Psoas muscle (tissue), 8 donors: ENCODE results near the gene METAP2. TPM values are rescaled to one million over a fixed set of nuclear protein-coding genes. Genes with fewer than 3 reads are reported as not detected.

Experiments
- ATAC-seq, 4 donors: fragments of 200-7000 bp; cut with Tn5 transposase; one replicate each; pipeline ENCODE4 v1.9.1; 2020; ENCODE audit warnings: moderate library complexity in 3 of 4, mild to moderate bottlenecking in 2 of 4
- DNase-seq, 2 donors: peaks; one replicate each; pipeline ENCODE4 v3.0.0-alpha.2; 2020
- H3K27ac ChIP-seq: fragments of 200-600 bp; one replicate; pipeline ENCODE4 v1.8.0; 2022
- H3K27me3 ChIP-seq, 3 donors: fragments of 200-600 bp in 1 of 3; one replicate each; pipeline versions ENCODE4 v1.6.1 to v1.8.0; 2013 to 2022; ENCODE audit warnings: low read length in 2 of 3, mild to moderate bottlenecking in 2 of 3, moderate library complexity in 1 of 3; ENCODE audit not compliant: insufficient read depth in 3 of 3
- H3K36me3 ChIP-seq, 2 donors: fragments of 200-600 bp in 1 of 2; one replicate each; pipeline versions ENCODE4 v1.6.1 to v1.8.0; 2013 to 2022; ENCODE audit warnings: low read depth in 1 of 2, mild to moderate bottlenecking in 1 of 2, moderate library complexity in 1 of 2; ENCODE audit not compliant: insufficient read depth in 1 of 2
- H3K4me1 ChIP-seq: fragments of 200-600 bp; one replicate; pipeline ENCODE4 v1.8.0; 2022
- H3K4me3 ChIP-seq: fragments of 200-600 bp; one replicate; pipeline ENCODE4 v1.8.0; 2022; ENCODE audit warnings: mild to moderate bottlenecking
- H3K9me3 ChIP-seq: fragments of 200-600 bp; one replicate; pipeline ENCODE4 v1.8.0; 2022
- CTCF ChIP-seq: fragments of 200-600 bp; IDR thresholded peaks from one replicate; pipeline ENCODE4 v1.8.0; 2022; ENCODE audit warnings: antibody characterized with exemption
- WGBS, 3 donors: extraction: QIAGEN DNeasy Blood & Tissue Kit; methylation state at CpG; one replicate each; pipeline versions ENCODE4 v1.1.6 to v1.1.7; 2013; 5-methylcytosine and 5-hydroxymethylcytosine counted together
- intact Hi-C, 2 donors: fragments of 100-400 bp; cut with DNase I; formaldehyde crosslinking; loops; one replicate each; pipeline versions ENCODE4 v1.11.0 to v1.14.2; 2022
- polyA plus RNA-seq, 3 donors: library from polyadenylated mRNA; stranded (reverse); fragments of 200-250 nt; gene quantifications; one replicate each; pipeline ENCODE4 v1.2.3, GENCODE V29; 2013
- total RNA-seq, 4 donors: library from RNA; stranded (reverse); fragmentation: NEBNext Ultra II Directional in 2 of 4; extraction: Animal tissue kit (Norgen Biotek cat#: 25700) in 2 of 4; gene quantifications; one replicate each; pipeline versions ENCODE4 v1.2.1 to v1.2.4, GENCODE V29; 2021 to 2023
- donor health status: healthy with polysubstance abuse.
- donor health status: DM: no; HTN: no; CAD: no; lungs with moderate emphysema.
- donor health status: Bipolar disorder and iron deficiency.
- donor health status: healthy.
- donor health status: DM: yes; HTN: yes; CAD: no.
- donor health status: DM: no; HTN: no; CAD: no.
- donor health status: DM: no; HTN: no; CAD: no.
- donor health status: DM: yes; HTN: yes; CAD: no.

METAP2 gene
- total and polyA plus RNA-seq, 7 donors = 53.2 to 110 (median 74.4) TPM

- H3K4me3 ChIP-seq = no peak overlapping the region
- no peaks in the 10 kb centered on the region for H3K36me3 ChIP-seq
- DNase-seq (no peak), ATAC-seq (no peak)
- peaks cover 8% of the 10 kb centered on the region for H3K9me3 ChIP-seq
- 84 to 94% (median 89%) methylated on average over 5 of the region's 5 CpGs for WGBS, 3 donors
- no peaks in the 10 kb centered on the region for H3K4me1 ChIP-seq
- peaks cover 2 to 16% (median 8%) of the 10 kb centered on the region in 3 donors for H3K27me3 ChIP-seq
- no peak for TF ChIP-seq CTCF
- no peak overlapping the region for H3K27ac ChIP-seq
- intact Hi-C loops = no loop called here
These were observed 79.4 kb downstream of the METAP2 start for GRCh38 chr12:95553197-95553943.

GRCh38 chr12:95554532-95555071, 80.7 kb downstream of the METAP2 start:
- Histone ChIP-seq H3K9me3 (peaks cover 2% of the 10 kb centered on the region), H3K4me3 (no peak overlapping the region), H3K27ac (no peak overlapping the region), H3K4me1 (no peaks in the 10 kb centered on the region), H3K27me3 (peaks cover 0 to 4% (median 2%) of the 10 kb centered on the region in 3 donors), H3K36me3 (no peaks in the 10 kb centered on the region)
- DNase-seq = no peak
- no peak for TF ChIP-seq CTCF
- no peak for ATAC-seq
- intact Hi-C loops = no loop called here
- 55 to 81% (median 62%) methylated on average over 4 of the region's 4 CpGs for WGBS, 3 donors

GRCh38 chr12:95557625-95558024, 83.7 kb downstream of the METAP2 start:
- no peak overlapping the region for H3K4me3 ChIP-seq
- no peaks in the 10 kb centered on the region for H3K4me1 ChIP-seq
- no peak overlapping the region for H3K27ac ChIP-seq
- intact Hi-C loops = no loop called here
- no peak for ATAC-seq
- no peaks in the 10 kb centered on the region for H3K9me3 ChIP-seq
- no peak for TF ChIP-seq CTCF
- 73 to 80% (median 76%) methylated on average over 1 of the region's 1 CpG for WGBS, 3 donors
- DNase-seq = no peak
- H3K36me3 ChIP-seq = no peaks in the 10 kb centered on the region
- H3K27me3 ChIP-seq = peaks cover 0 to 2% (median 0%) of the 10 kb centered on the region in 3 donors

Other genes starting within 250 kb of the METAP2 start
- gene USP44, start 77.3 kb downstream of the METAP2 start, total RNA-seq = under 1 TPM; 0.11 to 0.34 (median 0.24) TPM
- gene USP44, start 77.3 kb downstream of the METAP2 start, polyA plus RNA-seq = under 1 TPM; 0.13 to 0.17 (median 0.14) TPM